Activated naive CD8-positive, alpha-beta T cell treated with anti-CD3 and anti-CD28 coated beads for 36 hours (primary cell): ENCODE data around the gene CTPS1. TPM values are rescaled to one million over a fixed set of nuclear protein-coding genes. Genes with fewer than 3 reads are reported as not detected.

Experiments
- DNase-seq: peaks from one replicate; pipeline ENCODE4 v3.0.0; 2021
- H3K27ac Mint-ChIP-seq: one replicate; pipeline ENCODE4 v1.8.0; 2022; ENCODE audit warnings: mild to moderate bottlenecking, moderate library complexity, mixed read lengths
- H3K27me3 Mint-ChIP-seq: one replicate; pipeline ENCODE4 v1.8.0; 2022; ENCODE audit warnings: mild to moderate bottlenecking, mixed read lengths
- H3K36me3 Mint-ChIP-seq: one replicate; pipeline ENCODE4 v1.8.0; 2021; ENCODE audit warnings: mild to moderate bottlenecking, mixed read lengths
- H3K4me1 Mint-ChIP-seq: one replicate; pipeline ENCODE4 v1.8.0; 2021; ENCODE audit warnings: mixed read lengths
- H3K4me3 Mint-ChIP-seq: one replicate; pipeline ENCODE4 v1.8.0; 2022; ENCODE audit warnings: mild to moderate bottlenecking, moderate library complexity, mixed read lengths
- H3K9me3 Mint-ChIP-seq: one replicate; pipeline ENCODE4 v1.8.0; 2022; ENCODE audit warnings: mixed read lengths
- total RNA-seq, 2 experiments: library from RNA; stranded (reverse); gene quantifications; one replicate each; pipeline ENCODE4 v1.2.3, GENCODE V29; 2021

Gene CTPS1
- total RNA-seq, 2 experiments from 2014 or later: 139 TPM

- H3K9me3 Mint-ChIP-seq: no peaks in the 10 kb centered on the region
- H3K4me1 Mint-ChIP-seq: peaks cover 8% of the 10 kb centered on the region
- no peak overlapping the region for H3K4me3 Mint-ChIP-seq
- H3K27ac Mint-ChIP-seq: no peak overlapping the region
- peaks cover 34% of the 10 kb centered on the region for H3K27me3 Mint-ChIP-seq
- no peaks in the 10 kb centered on the region for H3K36me3 Mint-ChIP-seq
- no peak for DNase-seq
These were observed 26.7 kb upstream of the CTPS1 start for GRCh38 chr1:40952744-40953315.

GRCh38 chr1:40954626-40955025, 24.9 kb upstream of the CTPS1 start:
- H3K4me3 Mint-ChIP-seq: no peak overlapping the region
- H3K36me3 Mint-ChIP-seq: no peaks in the 10 kb centered on the region
- H3K4me1 Mint-ChIP-seq: peaks cover 3% of the 10 kb centered on the region
- no peak for DNase-seq
- no peaks in the 10 kb centered on the region for H3K9me3 Mint-ChIP-seq
- no peak overlapping the region for H3K27ac Mint-ChIP-seq
- peaks cover 25% of the 10 kb centered on the region for H3K27me3 Mint-ChIP-seq

- H3K4me1 Mint-ChIP-seq: peaks cover 3% of the 10 kb centered on the region
- no peaks in the 10 kb centered on the region for H3K36me3 Mint-ChIP-seq
- H3K4me3 Mint-ChIP-seq: no peak overlapping the region
- H3K27me3 Mint-ChIP-seq: peaks cover 25% of the 10 kb centered on the region
- DNase-seq: no peak
- H3K9me3 Mint-ChIP-seq: no peaks in the 10 kb centered on the region
- H3K27ac Mint-ChIP-seq: no peak overlapping the region
These were observed 24.2 kb upstream of the CTPS1 start for GRCh38 chr1:40955266-40955665.

GRCh38 chr1:40956407-40956806, 23.1 kb upstream of the CTPS1 start:
- Mint-ChIP-seq H3K9me3 (no peaks in the 10 kb centered on the region), H3K4me1 (peaks cover 3% of the 10 kb centered on the region), H3K36me3 (no peaks in the 10 kb centered on the region), H3K27me3 (peaks cover 25% of the 10 kb centered on the region), H3K4me3 (no peak overlapping the region), H3K27ac (no peak overlapping the region)
- DNase-seq: no peak

- no peaks in the 10 kb centered on the region for H3K9me3 Mint-ChIP-seq
- H3K4me3 Mint-ChIP-seq: no peak overlapping the region
- H3K4me1 Mint-ChIP-seq: no peaks in the 10 kb centered on the region
- H3K36me3 Mint-ChIP-seq: no peaks in the 10 kb centered on the region
- DNase-seq: no peak
- H3K27ac Mint-ChIP-seq: no peak overlapping the region
- H3K27me3 Mint-ChIP-seq: peaks cover 16% of the 10 kb centered on the region
These were observed 21.3 kb upstream of the CTPS1 start for GRCh38 chr1:40958210-40958609.

- Mint-ChIP-seq H3K4me3 (no peak overlapping the region), H3K9me3 (no peaks in the 10 kb centered on the region), H3K36me3 (no peaks in the 10 kb centered on the region), H3K4me1 (no peaks in the 10 kb centered on the region), H3K27me3 (no peaks in the 10 kb centered on the region), H3K27ac (no peak overlapping the region)
- no peak for DNase-seq
These were observed 14.0 kb upstream of the CTPS1 start for GRCh38 chr1:40965531-40965930.

- H3K27ac Mint-ChIP-seq: no peak overlapping the region
- no peaks in the 10 kb centered on the region for H3K4me1 Mint-ChIP-seq
- no peak for DNase-seq
- no peaks in the 10 kb centered on the region for H3K27me3 Mint-ChIP-seq
- H3K36me3 Mint-ChIP-seq: no peaks in the 10 kb centered on the region
- no peak overlapping the region for H3K4me3 Mint-ChIP-seq
- no peaks in the 10 kb centered on the region for H3K9me3 Mint-ChIP-seq
These were observed 13.1 kb upstream of the CTPS1 start for GRCh38 chr1:40966417-40966816.

- H3K9me3 Mint-ChIP-seq: no peaks in the 10 kb centered on the region
- H3K27ac Mint-ChIP-seq: no peak overlapping the region
- DNase-seq: no peak
- no peak overlapping the region for H3K4me3 Mint-ChIP-seq
- H3K36me3 Mint-ChIP-seq: no peaks in the 10 kb centered on the region
- no peaks in the 10 kb centered on the region for H3K27me3 Mint-ChIP-seq
- no peaks in the 10 kb centered on the region for H3K4me1 Mint-ChIP-seq
These were observed 10.1 kb upstream of the CTPS1 start for GRCh38 chr1:40969445-40969844.

- no peak for DNase-seq
- Mint-ChIP-seq H3K4me1 (peaks cover 7% of the 10 kb centered on the region), H3K27me3 (no peaks in the 10 kb centered on the region), H3K9me3 (no peaks in the 10 kb centered on the region), H3K4me3 (no peak overlapping the region), H3K36me3 (peaks cover 3% of the 10 kb centered on the region), H3K27ac (no peak overlapping the region)
These were observed 7.5 kb upstream of the CTPS1 start for GRCh38 chr1:40971966-40972365.

GRCh38 chr1:40973912-40974311, 5.6 kb upstream of the CTPS1 start:
- Mint-ChIP-seq H3K9me3 (no peaks in the 10 kb centered on the region), H3K27me3 (no peaks in the 10 kb centered on the region), H3K36me3 (peaks cover 5% of the 10 kb centered on the region), H3K4me1 (peaks cover 11% of the 10 kb centered on the region), H3K27ac (no peak overlapping the region), H3K4me3 (no peak overlapping the region)
- no peak for DNase-seq

GRCh38 chr1:40974945-40975344, 4.6 kb upstream of the CTPS1 start:
- peaks cover 12% of the 10 kb centered on the region for H3K4me1 Mint-ChIP-seq
- no peak for DNase-seq
- no peak overlapping the region for H3K27ac Mint-ChIP-seq
- peaks cover 5% of the 10 kb centered on the region for H3K36me3 Mint-ChIP-seq
- no peak overlapping the region for H3K4me3 Mint-ChIP-seq
- H3K9me3 Mint-ChIP-seq: no peaks in the 10 kb centered on the region
- H3K27me3 Mint-ChIP-seq: no peaks in the 10 kb centered on the region

- Mint-ChIP-seq H3K4me1 (peaks cover 23% of the 10 kb centered on the region), H3K36me3 (peaks cover 22% of the 10 kb centered on the region), H3K27me3 (no peaks in the 10 kb centered on the region), H3K27ac (no peak overlapping the region), H3K4me3 (no peak overlapping the region), H3K9me3 (no peaks in the 10 kb centered on the region)
- DNase-seq: no peak
These were observed 2.4 kb upstream of the CTPS1 start for GRCh38 chr1:40976952-40977690.

- Mint-ChIP-seq H3K4me1 (peaks cover 29% of the 10 kb centered on the region), H3K27ac (no peak overlapping the region), H3K27me3 (no peaks in the 10 kb centered on the region), H3K9me3 (no peaks in the 10 kb centered on the region), H3K36me3 (peaks cover 28% of the 10 kb centered on the region), H3K4me3 (no peak overlapping the region)
- no peak for DNase-seq
These were observed 1.8 kb upstream of the CTPS1 start for GRCh38 chr1:40977716-40978115.

- Mint-ChIP-seq H3K27ac (peak overlapping the region; percentile 96), H3K36me3 (peaks cover 38% of the 10 kb centered on the region), H3K4me1 (peaks cover 41% of the 10 kb centered on the region), H3K9me3 (no peaks in the 10 kb centered on the region), H3K4me3 (peak overlapping the region; percentile 88), H3K27me3 (no peaks in the 10 kb centered on the region)
- DNase-seq: no peak
These were observed 633 bp upstream of the CTPS1 start for GRCh38 chr1:40978886-40979240.

GRCh38 chr1:40980068-40980452, 564 bp downstream of the CTPS1 start:
- peaks cover 52% of the 10 kb centered on the region for H3K4me1 Mint-ChIP-seq

GRCh38 chr1:40980453-40981121, 1.1 kb downstream of the CTPS1 start:
- peak; percentile 55 for DNase-seq
- no peaks in the 10 kb centered on the region for H3K27me3 Mint-ChIP-seq
- peak overlapping the region; percentile 93 for H3K4me3 Mint-ChIP-seq
- H3K4me1 Mint-ChIP-seq: peaks cover 56% of the 10 kb centered on the region
- peaks cover 54% of the 10 kb centered on the region for H3K36me3 Mint-ChIP-seq
- H3K27ac Mint-ChIP-seq: peak overlapping the region; percentile 92
- no peaks in the 10 kb centered on the region for H3K9me3 Mint-ChIP-seq

More at GRCh38 chr1:40980068-40980452, 564 bp downstream of the CTPS1 start:
- H3K9me3 Mint-ChIP-seq: no peaks in the 10 kb centered on the region
- H3K27me3 Mint-ChIP-seq: no peaks in the 10 kb centered on the region
- H3K27ac Mint-ChIP-seq: peak overlapping the region; percentile 92
- H3K4me3 Mint-ChIP-seq: peak overlapping the region; percentile 93
- peaks cover 49% of the 10 kb centered on the region for H3K36me3 Mint-ChIP-seq
- DNase-seq: no peak
